ENCODE results near the gene NFX1.

DNA sequence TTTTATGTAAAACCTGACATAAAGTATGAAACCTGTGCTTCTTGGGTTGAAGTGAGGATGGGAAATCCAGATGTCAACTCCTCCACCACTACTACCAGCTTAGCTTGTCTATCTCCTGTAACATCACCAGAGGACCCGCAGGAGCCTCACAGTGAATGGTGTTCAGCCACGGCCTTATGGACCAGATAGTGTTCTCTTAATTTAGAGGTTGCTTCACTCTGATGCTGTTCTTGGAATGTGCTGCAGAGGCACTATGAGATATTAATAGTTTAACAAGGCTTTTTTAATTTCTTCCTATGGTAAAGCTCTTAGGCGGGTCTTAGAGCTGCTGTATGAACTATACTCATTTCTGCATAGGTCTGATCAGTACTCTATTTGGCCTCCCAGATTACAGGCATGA is 27.9 kb downstream of the NFX1 start:
- TF ChIP-seq EZH2 (IDR thresholded peaks at IDR 0.05; ENCODE audit: low read length, unreplicated experiment): no peak
- TF ChIP-seq, protein P1, sequence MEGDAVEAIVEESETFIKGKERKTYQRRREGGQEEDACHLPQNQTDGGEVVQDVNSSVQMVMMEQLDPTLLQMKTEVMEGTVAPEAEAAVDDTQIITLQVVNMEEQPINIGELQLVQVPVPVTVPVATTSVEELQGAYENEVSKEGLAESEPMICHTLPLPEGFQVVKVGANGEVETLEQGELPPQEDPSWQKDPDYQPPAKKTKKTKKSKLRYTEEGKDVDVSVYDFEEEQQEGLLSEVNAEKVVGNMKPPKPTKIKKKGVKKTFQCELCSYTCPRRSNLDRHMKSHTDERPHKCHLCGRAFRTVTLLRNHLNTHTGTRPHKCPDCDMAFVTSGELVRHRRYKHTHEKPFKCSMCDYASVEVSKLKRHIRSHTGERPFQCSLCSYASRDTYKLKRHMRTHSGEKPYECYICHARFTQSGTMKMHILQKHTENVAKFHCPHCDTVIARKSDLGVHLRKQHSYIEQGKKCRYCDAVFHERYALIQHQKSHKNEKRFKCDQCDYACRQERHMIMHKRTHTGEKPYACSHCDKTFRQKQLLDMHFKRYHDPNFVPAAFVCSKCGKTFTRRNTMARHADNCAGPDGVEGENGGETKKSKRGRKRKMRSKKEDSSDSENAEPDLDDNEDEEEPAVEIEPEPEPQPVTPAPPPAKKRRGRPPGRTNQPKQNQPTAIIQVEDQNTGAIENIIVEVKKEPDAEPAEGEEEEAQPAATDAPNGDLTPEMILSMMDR (conservative IDR thresholded peaks at IDR 0.05; ENCODE audit: low read depth, low read length): no peak
- no peak for TF ChIP-seq EZH2phosphoT487 (IDR thresholded peaks at IDR 0.05; ENCODE audit: borderline replicate concordance, low read length)
